ENCODE measurements around the gene ATP2A1. TPM values are rescaled to one million over a fixed set of nuclear protein-coding genes. Genes with fewer than 3 reads are reported as not detected.
"Not testable (repeated sequence)": the region's sequence is repeated elsewhere in the genome, so short reads cannot be mapped to it uniquely, and the experiment has no call there.

The ATP2A1 gene
- total RNA-seq, 2 experiments from 2014 or later: 2.5 to 4.6 TPM

- H3K27me3 Mint-ChIP-seq: no peaks in the 10 kb centered on the region
- ATAC-seq (ENCODE audit: low read depth) (peak; percentile 46), DNase-seq (peak; percentile 44)
- H3K9me3 Mint-ChIP-seq: no peaks in the 10 kb centered on the region
- H3K27ac Mint-ChIP-seq: peak overlapping the region; percentile 82
- POLR2A ChIA-PET: interaction anchor here (1.4 to 4.0 kb wide), 7 partner anchors 15 to 66 kb away, joined by 3 to 46 read pairs (median 9); partner anchors contain the start of genes ATXN2L, RABEP2, SH2B1 and TUFM
- H3K4me1 Mint-ChIP-seq: peaks cover 27% of the 10 kb centered on the region
- peak overlapping the region; percentile 92 for H3K4me3 Mint-ChIP-seq
- no peaks in the 10 kb centered on the region for H3K36me3 Mint-ChIP-seq
Measured at GRCh38 chr16:28879261-28879840, 1.1 kb downstream of the ATP2A1 start.

- Mint-ChIP-seq H3K4me3 (peak overlapping the region; percentile 92), H3K36me3 (no peaks in the 10 kb centered on the region), H3K27ac (peak overlapping the region; percentile 82), H3K9me3 (no peaks in the 10 kb centered on the region), H3K27me3 (no peaks in the 10 kb centered on the region), H3K4me1 (peaks cover 27% of the 10 kb centered on the region)
- ATAC-seq (ENCODE audit: low read depth) (peak; percentile 94), DNase-seq (peak; percentile 89)
- POLR2A ChIA-PET: interaction anchor here (0.7 to 4.0 kb wide), 9 partner anchors 16 to 65 kb away, joined by 3 to 46 read pairs (median 5); partner anchors contain the start of genes ATXN2L, RABEP2, SH2B1 and TUFM
Measured at GRCh38 chr16:28879841-28880588, 1.7 kb downstream of the ATP2A1 start.

GRCh38 chr16:28880589-28880915, 2.3 kb downstream of the ATP2A1 start:
- peak overlapping the region; percentile 58 for H3K27ac Mint-ChIP-seq

GRCh38 chr16:28880955-28881354, 2.7 kb downstream of the ATP2A1 start:
- H3K4me3 Mint-ChIP-seq: peak overlapping the region; percentile 92
- no peaks in the 10 kb centered on the region for H3K36me3 Mint-ChIP-seq
- peaks cover 27% of the 10 kb centered on the region for H3K4me1 Mint-ChIP-seq
- H3K27me3 Mint-ChIP-seq: no peaks in the 10 kb centered on the region
- POLR2A ChIA-PET: interaction anchor here (0.5 to 4.0 kb wide), 8 partner anchors 17 to 64 kb away, joined by 3 to 46 read pairs (median 6); partner anchors contain the start of genes ATXN2L, RABEP2 and SH2B1
- H3K9me3 Mint-ChIP-seq: no peaks in the 10 kb centered on the region
- no peak for DNase-seq
- peak overlapping the region; percentile 58 for H3K27ac Mint-ChIP-seq
- no peak for ATAC-seq (ENCODE audit: low read depth)

More at GRCh38 chr16:28880589-28880915, 2.3 kb downstream of the ATP2A1 start:
- H3K27me3 Mint-ChIP-seq: no peaks in the 10 kb centered on the region
- H3K9me3 Mint-ChIP-seq: no peaks in the 10 kb centered on the region
- ATAC-seq (ENCODE audit: low read depth): no peak
- peaks cover 27% of the 10 kb centered on the region for H3K4me1 Mint-ChIP-seq
- H3K4me3 Mint-ChIP-seq: peak overlapping the region; percentile 92
- POLR2A ChIA-PET: interaction anchor here (0.5 to 4.0 kb wide), 9 partner anchors 17 to 64 kb away, joined by 3 to 46 read pairs (median 5); partner anchors contain the start of genes ATXN2L, RABEP2 and SH2B1
- no peak for DNase-seq
- H3K36me3 Mint-ChIP-seq: no peaks in the 10 kb centered on the region

- H3K4me3 Mint-ChIP-seq; DNase-seq; H3K27ac Mint-ChIP-seq; H3K27me3 Mint-ChIP-seq; ATAC-seq (ENCODE audit: low read depth); H3K9me3 Mint-ChIP-seq; H3K36me3 Mint-ChIP-seq: not testable (repeated sequence)
- peaks cover 27% of the 10 kb centered on the region for H3K4me1 Mint-ChIP-seq
- POLR2A ChIA-PET: interaction anchor here (1.0 to 4.0 kb wide), 3 partner anchors 18 to 59 kb away, joined by 3 to 46 read pairs (median 3); partner anchors contain the start of genes ATXN2L and SH2B1
Measured at GRCh38 chr16:28881565-28881964, 3.3 kb downstream of the ATP2A1 start.

GRCh38 chr16:28882551-28883160, 4.4 kb downstream of the ATP2A1 start:
- H3K4me1 Mint-ChIP-seq: peaks cover 25% of the 10 kb centered on the region
- POLR2A ChIA-PET: interaction anchor here (1.0 kb wide), 1 partner anchor 60 kb away, joined by 3 read pairs; the partner anchor contains the start of gene ATXN2L
- H3K36me3 Mint-ChIP-seq: no peaks in the 10 kb centered on the region
- DNase-seq (no peak), ATAC-seq (ENCODE audit: low read depth) (no peak)
- H3K27me3 Mint-ChIP-seq: no peaks in the 10 kb centered on the region
- H3K9me3 Mint-ChIP-seq: no peaks in the 10 kb centered on the region
- H3K4me3 Mint-ChIP-seq: no peak overlapping the region
- H3K27ac Mint-ChIP-seq: no peak overlapping the region

GRCh38 chr16:28883221-28883996, 5.1 kb downstream of the ATP2A1 start:
- ATAC-seq (ENCODE audit: low read depth) (no peak), DNase-seq (no peak)
- Mint-ChIP-seq H3K9me3 (no peaks in the 10 kb centered on the region), H3K27me3 (no peaks in the 10 kb centered on the region), H3K27ac (no peak overlapping the region), H3K36me3 (no peaks in the 10 kb centered on the region), H3K4me3 (no peak overlapping the region), H3K4me1 (peaks cover 21% of the 10 kb centered on the region)
- POLR2A ChIA-PET: no interaction called here

GRCh38 chr16:28884045-28884444, 5.8 kb downstream of the ATP2A1 start:
- POLR2A ChIA-PET: no interaction called here
- Mint-ChIP-seq H3K4me1 (peaks cover 15% of the 10 kb centered on the region), H3K27ac (no peak overlapping the region), H3K9me3 (no peaks in the 10 kb centered on the region), H3K4me3 (no peak overlapping the region), H3K27me3 (no peaks in the 10 kb centered on the region), H3K36me3 (peaks cover 1% of the 10 kb centered on the region)
- DNase-seq: no peak
- ATAC-seq (ENCODE audit: low read depth): no peak

GRCh38 chr16:28886945-28887344, 8.7 kb downstream of the ATP2A1 start:
- DNase-seq (no peak), ATAC-seq (ENCODE audit: low read depth) (no peak)
- Mint-ChIP-seq H3K36me3 (peaks cover 1% of the 10 kb centered on the region), H3K27me3 (no peaks in the 10 kb centered on the region), H3K4me3 (no peak overlapping the region), H3K4me1 (peaks cover 2% of the 10 kb centered on the region), H3K9me3 (no peaks in the 10 kb centered on the region), H3K27ac (no peak overlapping the region)
- POLR2A ChIA-PET: interaction anchor here (0.6 kb wide), 2 partner anchors 80 to 121 kb away, joined by 3 read pairs; no protein-coding TSS in a partner anchor

GRCh38 chr16:28890355-28890754, 12.1 kb downstream of the ATP2A1 start:
- H3K27me3 Mint-ChIP-seq; DNase-seq; H3K36me3 Mint-ChIP-seq; H3K4me3 Mint-ChIP-seq; H3K4me1 Mint-ChIP-seq; H3K27ac Mint-ChIP-seq; POLR2A ChIA-PET; ATAC-seq (ENCODE audit: low read depth); H3K9me3 Mint-ChIP-seq: not testable (repeated sequence)

- DNase-seq (no peak), ATAC-seq (ENCODE audit: low read depth) (no peak)
- no peak overlapping the region for H3K27ac Mint-ChIP-seq
- peaks cover 1% of the 10 kb centered on the region for H3K36me3 Mint-ChIP-seq
- no peaks in the 10 kb centered on the region for H3K9me3 Mint-ChIP-seq
- POLR2A ChIA-PET: no interaction called here
- H3K27me3 Mint-ChIP-seq: no peaks in the 10 kb centered on the region
- H3K4me1 Mint-ChIP-seq: no peaks in the 10 kb centered on the region
- H3K4me3 Mint-ChIP-seq: no peak overlapping the region
Measured at GRCh38 chr16:28891964-28892890, 13.9 kb downstream of the ATP2A1 start.

- Mint-ChIP-seq H3K27me3 (no peaks in the 10 kb centered on the region), H3K9me3 (no peaks in the 10 kb centered on the region), H3K36me3 (peaks cover 1% of the 10 kb centered on the region), H3K4me3 (no peak overlapping the region), H3K4me1 (no peaks in the 10 kb centered on the region), H3K27ac (no peak overlapping the region)
- ATAC-seq (ENCODE audit: low read depth) (no peak), DNase-seq (no peak)
- POLR2A ChIA-PET: interaction anchor here (0.7 kb wide), 1 partner anchor 64 kb away, joined by 3 read pairs; no protein-coding TSS in a partner anchor
Measured at GRCh38 chr16:28893291-28893690, 15.0 kb downstream of the ATP2A1 start.
